AG20443 (cell line): ENCODE data around the gene SLC38A3.
A peak's percentile ranks its signal among the peaks of the same experiment; 100 is the strongest.

Experiments
- DNase-seq: peaks from one replicate; pipeline ENCODE4 v3.0.0; 2012; ENCODE audit warnings: low spot score, mixed read lengths

SLC38A3 gene

GRCh38 chr3:50204804-50205412 lies at the start of gene SLC38A3:
TSS of gene SLC38A3 (plus strand) at chr3:50205271. CDS start at chr3:50214200, 8,929 bp downstream.
- peak; percentile 52 for DNase-seq

- no peak for DNase-seq
Observed at GRCh38 chr3:50155491-50155878, 49.6 kb upstream of the SLC38A3 start.

GRCh38 chr3:50155891-50156290 lies 49.2 kb upstream of the SLC38A3 start:
- no peak for DNase-seq

- DNase-seq: peak; percentile 45
Observed at GRCh38 chr3:50156549-50157493, 48.2 kb upstream of the SLC38A3 start.

- DNase-seq: no peak
Observed at GRCh38 chr3:50157827-50158529, 47.1 kb upstream of the SLC38A3 start.

- DNase-seq: no peak
Observed at GRCh38 chr3:50158530-50159146, 46.4 kb upstream of the SLC38A3 start.

GRCh38 chr3:50160561-50160983 lies 44.5 kb upstream of the SLC38A3 start:
- no peak for DNase-seq

- DNase-seq: no peak
Observed at GRCh38 chr3:50161320-50161719, 43.8 kb upstream of the SLC38A3 start.

GRCh38 chr3:50162034-50162883 lies 42.8 kb upstream of the SLC38A3 start:
- no peak for DNase-seq

- peak; percentile 94 for DNase-seq
Observed at GRCh38 chr3:50163572-50164455, 41.3 kb upstream of the SLC38A3 start.

- DNase-seq: no peak
Observed at GRCh38 chr3:50164481-50164880, 40.6 kb upstream of the SLC38A3 start.

GRCh38 chr3:50164984-50165909 lies 39.8 kb upstream of the SLC38A3 start:
- peak; percentile 84 for DNase-seq

GRCh38 chr3:50165910-50166538 lies 39.0 kb upstream of the SLC38A3 start:
- DNase-seq: peak; percentile 29

- no peak for DNase-seq
Observed at GRCh38 chr3:50166620-50167019, 38.5 kb upstream of the SLC38A3 start.

GRCh38 chr3:50167069-50167840 lies 37.8 kb upstream of the SLC38A3 start:
- DNase-seq: no peak

GRCh38 chr3:50167841-50168209 lies 37.2 kb upstream of the SLC38A3 start:
- DNase-seq: no peak

- no peak for DNase-seq
Observed at GRCh38 chr3:50168388-50168787, 36.7 kb upstream of the SLC38A3 start.

GRCh38 chr3:50168791-50169190 lies 36.3 kb upstream of the SLC38A3 start:
- DNase-seq: no peak
